Subcutaneous adipose tissue (tissue), 4 donors: ENCODE results near the gene CRIM1. TPM values are rescaled to one million over a fixed set of nuclear protein-coding genes. Genes with fewer than 3 reads are reported as not detected.

Source experiments
- CTCF ChIP-seq: fragments of 450-650 bp; IDR thresholded peaks from one replicate; pipeline ENCODE4 v1.5.1; 2016; ENCODE audit warnings: low read depth, mild to moderate bottlenecking, control low read depth, antibody characterized with exemption, moderate library complexity
- total RNA-seq, 4 donors: library from RNA; depleted of rRNA; stranded (reverse); fragments of >200 nt; gene quantifications; one replicate each; pipeline ENCODE4 v1.1.0, GENCODE V29; 2016

The CRIM1 gene
- total RNA-seq, 4 donors from 2014 or later: 153 to 269 (median 233) TPM

- TF ChIP-seq CTCF: no peak
Measured at GRCh38 chr2:36425608-36426355, 70.2 kb downstream of the CRIM1 start.

GRCh38 chr2:36427790-36428243 is 72.2 kb downstream of the CRIM1 start:
- no peak for TF ChIP-seq CTCF

- TF ChIP-seq CTCF: no peak
Measured at GRCh38 chr2:36430549-36430948, 75.0 kb downstream of the CRIM1 start.

GRCh38 chr2:36432479-36432878 is 76.9 kb downstream of the CRIM1 start:
- TF ChIP-seq CTCF: no peak

- TF ChIP-seq CTCF: no peak
Measured at GRCh38 chr2:36433311-36434217, 78.0 kb downstream of the CRIM1 start.

GRCh38 chr2:36438449-36438977 is 82.9 kb downstream of the CRIM1 start:
- TF ChIP-seq CTCF: no peak

GRCh38 chr2:36439084-36439483 is 83.5 kb downstream of the CRIM1 start:
- no peak for TF ChIP-seq CTCF
